K562 (cell line): Measurements from ENCODE around the gene POLN. TPM values are rescaled to one million over a fixed set of nuclear protein-coding genes. Genes with fewer than 3 reads are reported as not detected.

Experiments
- CREM ChIP-seq: IDR thresholded peaks from 2 replicates; pipeline ENCODE4 v1.6.1; 2014; ENCODE audit warnings: antibody characterized with exemption, low read depth
- EGR1 ChIP-seq: fragments of 450-650 bp; conservative IDR thresholded peaks from 2 replicates; pipeline ENCODE4 v1.6.1; 2017; ENCODE audit warnings: mild to moderate bottlenecking
- HDAC1 ChIP-seq, 2 experiments: fragments of 450-650 bp; IDR thresholded peaks; 2 replicates each; pipeline ENCODE4 v1.6.1; 2016 to 2017; ENCODE audit warnings: inconsistent platforms in 1 of 2, mild to moderate bottlenecking in 1 of 2, moderate library complexity in 1 of 2
- HDGF ChIP-seq: fragments of 450-650 bp; IDR thresholded peaks from 2 replicates; pipeline ENCODE4 v1.6.1; 2016
- ID3 ChIP-seq, 2 experiments: fragments of 250-450 bp in 1 of 2; fragments of 450-650 bp in 1 of 2; sonication (Bioruptor Pico) in 1 of 2; IDR thresholded peaks; 2 replicates each; pipeline versions ENCODE4 v1.6.1 to v1.8.0; 2016 to 2021; ENCODE audit warnings: mild to moderate bottlenecking in 2 of 2, moderate library complexity in 2 of 2, missing compliant biosample characterization in 1 of 2, missing genetic modification characterization in 1 of 2
- JUNB ChIP-seq: fragments of 450-650 bp; formaldehyde crosslinking; conservative IDR thresholded peaks from 2 replicates; pipeline ENCODE4 v1.4.0; 2020; ENCODE audit warnings: mild to moderate bottlenecking
- MXI1 ChIP-seq: IDR thresholded peaks from 2 replicates; pipeline ENCODE4 v1.6.1; 2011; ENCODE audit warnings: low read depth, mild to moderate bottlenecking, improper control_type of control experiment, low read length
- PCBP1 ChIP-seq: fragments of 200-400 bp; formaldehyde crosslinking; IDR thresholded peaks from 2 replicates; pipeline ENCODE4 v1.6.1; 2018; ENCODE audit warnings: mild to moderate bottlenecking, low read depth, low read length; ENCODE audit not compliant: poor library complexity, severe bottlenecking
- PHF8 ChIP-seq: fragments of 200-600 bp; sonication (generic); IDR thresholded peaks from 2 replicates; pipeline ENCODE4 v1.6.1; 2012; ENCODE audit warnings: mixed run types, mild to moderate bottlenecking, inconsistent platforms, low read length, moderate library complexity, borderline replicate concordance
- RBM25 ChIP-seq: fragments of 200-400 bp; formaldehyde crosslinking; IDR thresholded peaks from 2 replicates; pipeline ENCODE4 v1.6.1; 2018; ENCODE audit warnings: low read length, low read depth, moderate library complexity; ENCODE audit not compliant: severe bottlenecking
- SIN3A ChIP-seq, 2 experiments: fragments of 150-350 bp in 1 of 2; IDR thresholded peaks; 2 replicates each; pipeline ENCODE4 v1.6.1; 2011 to 2016; ENCODE audit warnings: borderline replicate concordance in 2 of 2, low read depth in 2 of 2, low read length in 2 of 2, mild to moderate bottlenecking in 2 of 2, moderate library complexity in 2 of 2; ENCODE audit not compliant: control insufficient read depth in 1 of 2
- SMARCA5 ChIP-seq: fragments of 450-650 bp; IDR thresholded peaks from 2 replicates; pipeline ENCODE4 v1.6.1; 2016
- TBL1XR1 ChIP-seq, 2 experiments: IDR thresholded peaks; 2 replicates each; pipeline ENCODE4 v1.6.1; 2012; ENCODE audit warnings: improper control_type of control experiment in 2 of 2, low read length in 2 of 2, mild to moderate bottlenecking in 1 of 2
- UBTF ChIP-seq, 2 experiments: IDR thresholded peaks; 2 replicates each; pipeline ENCODE4 v1.6.1; 2012; ENCODE audit warnings: improper control_type of control experiment in 2 of 2, low read depth in 2 of 2, low read length in 2 of 2, borderline replicate concordance in 1 of 2
- YY1 ChIP-seq, 3 experiments: IDR thresholded peaks; 2 replicates each; pipeline ENCODE4 v1.6.1; 2011; ENCODE audit warnings: low read length in 2 of 3, mild to moderate bottlenecking in 2 of 3, moderate library complexity in 2 of 3, borderline replicate concordance in 1 of 3, control low read depth in 1 of 3, low read depth in 1 of 3; ENCODE audit not compliant: insufficient read depth in 3 of 3, insufficient replicate concordance in 2 of 3, control insufficient read depth in 1 of 3, insufficient read length in 1 of 3; ENCODE audit errors: extremely low read depth in 1 of 3
- ZBTB7A ChIP-seq: IDR thresholded peaks from 2 replicates; pipeline ENCODE4 v1.6.1; 2011; ENCODE audit warnings: low read depth, mild to moderate bottlenecking, low read length, moderate library complexity, borderline replicate concordance; ENCODE audit not compliant: control insufficient read depth
- ZNF384 ChIP-seq: IDR thresholded peaks from 2 replicates; pipeline ENCODE4 v1.6.1; 2012; ENCODE audit warnings: low read depth, low read length, improper control_type of control experiment
- polyA plus RNA-seq, 8 experiments: library from polyadenylated mRNA; depleted of rRNA in 4 of 8; stranded (reverse) in 5 of 8; unstranded in 3 of 8; fragments of >200 nt; fragmentation: Nextera tagmentation in 2 of 8; fragmentation: Illumina TruSeq in 1 of 8; extraction: Ambion mirVana in 2 of 8; extraction: Trizol in 1 of 8; gene quantifications; 2 replicates each; pipeline versions ENCODE4 v1.2.1 to v1.2.3, GENCODE V29; 2011 to 2014; ENCODE audit warnings: inconsistent platforms in 1 of 8, missing spikeins in 1 of 8
- total RNA-seq, 7 experiments: library from RNA; depleted of rRNA in 6 of 7; stranded (reverse); fragments of >200 nt in 6 of 7; fragmentation: Illumina TruSeq in 2 of 7; extraction: Trizol in 2 of 7; gene quantifications; 2 replicates each; pipeline versions ENCODE4 v1.2.1 to v1.2.3, GENCODE V29; 2011 to 2021; ENCODE audit warnings: low replicate concordance in 1 of 7
- TF ChIP-seq, protein P1 (sequence below): conservative IDR thresholded peaks from 2 replicates; pipeline ENCODE4 v1.6.1; 2011; ENCODE audit warnings: low read depth, mild to moderate bottlenecking, low read length; ENCODE audit not compliant: control insufficient read depth

Gene POLN
- total and polyA plus RNA-seq, 9 of the 15 experiments (the other 6 are each of a cell fraction or from before 2014, with no cell fraction given): 0.08 to 0.91 (median 0.32) TPM

DNA sequence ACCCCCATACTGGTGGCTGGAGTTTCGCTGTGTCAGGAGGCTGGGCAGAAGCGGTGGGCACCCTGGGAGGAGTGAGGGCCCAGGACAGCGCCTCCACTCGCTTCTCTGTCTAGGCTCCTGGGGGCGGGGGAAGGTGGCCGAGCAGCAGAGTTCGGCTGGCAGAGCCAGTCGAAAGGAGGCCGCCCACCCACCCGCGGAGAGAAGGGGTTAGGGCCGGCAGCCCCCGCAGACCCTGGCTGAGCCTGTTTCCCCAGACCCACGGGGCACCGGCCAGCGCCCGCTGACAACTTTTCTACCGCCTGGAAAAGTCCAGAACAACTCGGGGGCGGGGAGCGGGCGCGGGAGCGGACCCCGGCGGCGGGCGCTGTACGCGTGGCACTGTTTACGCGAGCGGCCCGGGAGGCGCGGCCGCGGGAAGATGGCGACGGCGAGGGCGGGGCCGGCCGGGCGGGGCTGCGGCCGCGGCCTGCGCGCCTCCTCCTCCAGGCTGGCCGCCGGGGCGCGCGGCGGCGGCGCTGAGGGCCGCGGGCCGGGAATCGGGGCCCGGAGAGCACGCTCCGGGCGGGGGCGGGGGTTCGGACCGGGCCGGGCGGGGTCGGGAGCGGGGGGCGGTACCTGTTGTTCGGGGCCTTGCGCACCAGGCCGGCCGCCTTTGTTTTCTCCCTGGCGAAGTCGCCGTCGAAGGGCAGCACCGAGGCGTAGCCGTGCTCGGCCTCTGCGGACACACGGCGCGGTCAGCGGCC, 19.4 kb upstream of the POLN start (continued):
- TF ChIP-seq YY1 (IDR thresholded peaks at IDR 0.05; ENCODE audit: borderline replicate concordance in 1 of 3, control insufficient read depth in 1 of 3, extremely low read depth in 1 of 3, insufficient read depth in 3 of 3, insufficient read length in 1 of 3, insufficient replicate concordance in 2 of 3, low read depth in 1 of 3, low read length in 2 of 3) (peak; percentile 56 to 92 (median 86)), ID3 (CRISPR knock-in tag; IDR thresholded peaks at IDR 0.05) (no peak), ID3 (tag; IDR thresholded peaks at IDR 0.05) (no peak), PCBP1 (peak; percentile 24), HDGF (no peak), UBTF (IDR thresholded peaks at IDR 0.05; ENCODE audit: borderline replicate concordance in 1 of 2, low read depth in 2 of 2, low read length in 2 of 2) (no peak), ZBTB7A (peak; percentile 64), SIN3A (IDR thresholded peaks at IDR 0.05; ENCODE audit: borderline replicate concordance in 2 of 2, control insufficient read depth in 1 of 2, low read depth in 2 of 2, low read length in 2 of 2) (peak; percentile 60 to 77; a peak in 1 of 4 replicates), PHF8 (peak; percentile 15; the same call in 1 of the 2 replicates), JUNB (CRISPR knock-in tag) (no peak), CREM (0 out of 2 replicates have a peak, but pooled peaks have one; percentile 9), HDAC1 (IDR thresholded peaks at IDR 0.05) (peak in 1 of 2 experiments; percentile 79; a peak in 2 of 4 replicates), ZNF384 (no peak), RBM25 (peak; percentile 90), TBL1XR1 (IDR thresholded peaks at IDR 0.05; ENCODE audit: low read length in 2 of 2) (no peak), SMARCA5 (no peak), MXI1 (peak; percentile 44; the same call in 1 of the 2 replicates), EGR1 (peak; percentile 51; the same call in 1 of the 2 replicates)
- TF ChIP-seq, protein P1, sequence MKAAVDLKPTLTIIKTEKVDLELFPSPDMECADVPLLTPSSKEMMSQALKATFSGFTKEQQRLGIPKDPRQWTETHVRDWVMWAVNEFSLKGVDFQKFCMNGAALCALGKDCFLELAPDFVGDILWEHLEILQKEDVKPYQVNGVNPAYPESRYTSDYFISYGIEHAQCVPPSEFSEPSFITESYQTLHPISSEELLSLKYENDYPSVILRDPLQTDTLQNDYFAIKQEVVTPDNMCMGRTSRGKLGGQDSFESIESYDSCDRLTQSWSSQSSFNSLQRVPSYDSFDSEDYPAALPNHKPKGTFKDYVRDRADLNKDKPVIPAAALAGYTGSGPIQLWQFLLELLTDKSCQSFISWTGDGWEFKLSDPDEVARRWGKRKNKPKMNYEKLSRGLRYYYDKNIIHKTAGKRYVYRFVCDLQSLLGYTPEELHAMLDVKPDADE: peak; percentile 66; the same call in 1 of the 2 replicates
